Muscle layer of colon (tissue), 2 donors: ENCODE measurements around the gene HOXB1.

ENCODE experiments used
- H3K27ac ChIP-seq: one replicate; pipeline ENCODE4 v1.7.0; 2013; ENCODE audit warnings: low read depth, mild to moderate bottlenecking, low read length, moderate library complexity
- H3K27me3 ChIP-seq, 2 donors: one replicate each; pipeline ENCODE4 v1.7.0; 2013; ENCODE audit warnings: low read length in 2 of 2, mild to moderate bottlenecking in 2 of 2; ENCODE audit not compliant: insufficient read depth in 2 of 2, control insufficient read depth in 1 of 2
- H3K36me3 ChIP-seq: one replicate; pipeline ENCODE4 v1.7.0; 2013; ENCODE audit warnings: mild to moderate bottlenecking, low read length; ENCODE audit not compliant: insufficient read depth
- H3K4me1 ChIP-seq: one replicate; pipeline ENCODE4 v1.7.0; 2013; ENCODE audit warnings: mild to moderate bottlenecking, low read length; ENCODE audit not compliant: insufficient read depth
- H3K4me3 ChIP-seq, 2 donors: one replicate each; pipeline ENCODE4 v1.7.0; 2013; ENCODE audit warnings: low read length in 2 of 2, low read depth in 1 of 2, mild to moderate bottlenecking in 1 of 2, moderate library complexity in 1 of 2
- H3K9ac ChIP-seq: one replicate; pipeline ENCODE4 v1.7.0; 2013; ENCODE audit warnings: low read length
- H3K9me3 ChIP-seq: one replicate; pipeline ENCODE4 v1.7.0; 2013; ENCODE audit warnings: mild to moderate bottlenecking, low read length
- donor health status: abdominal sarcoma.
- donor health status: Adenocarcinoma of cecum.

Gene HOXB1

GRCh38 chr17:48530887-48531272, at the start of gene HOXB1:
HOXB1 (minus strand) TSS chr17:48531011; CDS start chr17:48530904, 107 bp downstream.
- Histone ChIP-seq H3K36me3 (no peaks in the 10 kb centered on the region), H3K4me3 (no peak within 1 kb of the TSS), H3K9ac (no peak within 1 kb of the TSS), H3K27ac (no peak within 1 kb of the TSS), H3K4me1 (no peaks in the 10 kb centered on the region), H3K9me3 (no peaks in the 10 kb centered on the region), H3K27me3 (no peaks in the 10 kb centered on the region)

- H3K9ac ChIP-seq = peak overlapping the region; percentile 90
- peaks cover 52% of the 10 kb centered on the region for H3K4me1 ChIP-seq
- peak overlapping the region; percentile 44 to 97 for H3K4me3 ChIP-seq
- peaks cover 4% of the 10 kb centered on the region for H3K36me3 ChIP-seq
- H3K9me3 ChIP-seq = no peaks in the 10 kb centered on the region
- H3K27me3 ChIP-seq = no peaks in the 10 kb centered on the region
- H3K27ac ChIP-seq = peak overlapping the region; percentile 94
Measured at GRCh38 chr17:48579760-48580554, 49.1 kb upstream of the HOXB1 start.

- Histone ChIP-seq H3K27me3 (no peaks in the 10 kb centered on the region), H3K4me3 (peak overlapping the region; percentile 44 to 73), H3K27ac (peak overlapping the region; percentile 94), H3K36me3 (peaks cover 4% of the 10 kb centered on the region), H3K9ac (peak overlapping the region; percentile 82), H3K4me1 (peaks cover 56% of the 10 kb centered on the region), H3K9me3 (no peaks in the 10 kb centered on the region)
Measured at GRCh38 chr17:48579471-48579759, 48.6 kb upstream of the HOXB1 start.

- Histone ChIP-seq H3K4me1 (peaks cover 56% of the 10 kb centered on the region), H3K4me3 (peak overlapping the region; percentile 44 to 73), H3K27ac (peak overlapping the region; percentile 94), H3K9me3 (no peaks in the 10 kb centered on the region), H3K27me3 (no peaks in the 10 kb centered on the region), H3K9ac (peak overlapping the region; percentile 82), H3K36me3 (peaks cover 4% of the 10 kb centered on the region)
Measured at GRCh38 chr17:48578616-48579470, 48.0 kb upstream of the HOXB1 start.

GRCh38 chr17:48577946-48578615, 47.3 kb upstream of the HOXB1 start, which contains the start of gene HOXB4:
HOXB4 (minus strand) TSS chr17:48578350; CDS start chr17:48578319, 31 bp downstream.
- H3K4me3 ChIP-seq = peak within 1 kb of the TSS; percentile 54 to 73
- H3K9ac ChIP-seq = peak within 1 kb of the TSS; percentile 82
- H3K27ac ChIP-seq = peak within 1 kb of the TSS; percentile 94
- no peaks in the 10 kb centered on the region for H3K27me3 ChIP-seq
- peaks cover 4% of the 10 kb centered on the region for H3K36me3 ChIP-seq
- no peaks in the 10 kb centered on the region for H3K9me3 ChIP-seq
- peaks cover 54% of the 10 kb centered on the region for H3K4me1 ChIP-seq

GRCh38 chr17:48577330-48577945, 46.6 kb upstream of the HOXB1 start:
- peaks cover 56% of the 10 kb centered on the region for H3K4me1 ChIP-seq
- H3K27ac ChIP-seq = peak overlapping the region; percentile 91

GRCh38 chr17:48576479-48577309, 45.9 kb upstream of the HOXB1 start:
- H3K4me3 ChIP-seq = peak overlapping the region; percentile 47 to 73
- H3K9ac ChIP-seq = peak overlapping the region; percentile 79
- peaks cover 8% of the 10 kb centered on the region for H3K36me3 ChIP-seq
- H3K27me3 ChIP-seq = no peaks in the 10 kb centered on the region
- peak overlapping the region; percentile 91 for H3K27ac ChIP-seq
- peaks cover 63% of the 10 kb centered on the region for H3K4me1 ChIP-seq
- no peaks in the 10 kb centered on the region for H3K9me3 ChIP-seq

More at GRCh38 chr17:48577330-48577945, 46.6 kb upstream of the HOXB1 start:
- Histone ChIP-seq H3K36me3 (peaks cover 4% of the 10 kb centered on the region), H3K27me3 (no peaks in the 10 kb centered on the region), H3K4me3 (peak overlapping the region; percentile 47 to 73), H3K9me3 (no peaks in the 10 kb centered on the region), H3K9ac (peak overlapping the region; percentile 69)

- Histone ChIP-seq H3K27ac (peak overlapping the region; percentile 91), H3K36me3 (peaks cover 8% of the 10 kb centered on the region), H3K4me3 (peak overlapping the region; percentile 30 to 73), H3K9ac (peak overlapping the region; percentile 79), H3K9me3 (no peaks in the 10 kb centered on the region), H3K27me3 (no peaks in the 10 kb centered on the region), H3K4me1 (peaks cover 63% of the 10 kb centered on the region)
Measured at GRCh38 chr17:48575673-48576478, 45.1 kb upstream of the HOXB1 start.

- H3K36me3 ChIP-seq = peaks cover 8% of the 10 kb centered on the region
- H3K4me1 ChIP-seq = peaks cover 61% of the 10 kb centered on the region
- no peaks in the 10 kb centered on the region for H3K9me3 ChIP-seq
- H3K9ac ChIP-seq = peak overlapping the region; percentile 51
- no peaks in the 10 kb centered on the region for H3K27me3 ChIP-seq
- peak overlapping the region; percentile 95 for H3K27ac ChIP-seq
- peak overlapping the region in 1 of 2 donors; percentile 51 for H3K4me3 ChIP-seq
Measured at GRCh38 chr17:48575066-48575582, 44.3 kb upstream of the HOXB1 start.
